HG03432 (cell line): ENCODE results near the gene RETREG1.
A peak's percentile ranks its signal among the peaks of the same experiment; 100 is the strongest.
"Not testable (repeated sequence)": the region's sequence is repeated elsewhere in the genome, so short reads cannot be mapped to it uniquely, and the experiment has no call there.

Experiments used
- ATAC-seq: cut with Tn5 transposase; IDR thresholded peaks from one replicate; pipeline ENCODE4 v1.9.1; 2021; ENCODE audit warnings: mild to moderate bottlenecking, moderate library complexity; ENCODE audit not compliant: unreplicated experiment

RETREG1 gene

DNA sequence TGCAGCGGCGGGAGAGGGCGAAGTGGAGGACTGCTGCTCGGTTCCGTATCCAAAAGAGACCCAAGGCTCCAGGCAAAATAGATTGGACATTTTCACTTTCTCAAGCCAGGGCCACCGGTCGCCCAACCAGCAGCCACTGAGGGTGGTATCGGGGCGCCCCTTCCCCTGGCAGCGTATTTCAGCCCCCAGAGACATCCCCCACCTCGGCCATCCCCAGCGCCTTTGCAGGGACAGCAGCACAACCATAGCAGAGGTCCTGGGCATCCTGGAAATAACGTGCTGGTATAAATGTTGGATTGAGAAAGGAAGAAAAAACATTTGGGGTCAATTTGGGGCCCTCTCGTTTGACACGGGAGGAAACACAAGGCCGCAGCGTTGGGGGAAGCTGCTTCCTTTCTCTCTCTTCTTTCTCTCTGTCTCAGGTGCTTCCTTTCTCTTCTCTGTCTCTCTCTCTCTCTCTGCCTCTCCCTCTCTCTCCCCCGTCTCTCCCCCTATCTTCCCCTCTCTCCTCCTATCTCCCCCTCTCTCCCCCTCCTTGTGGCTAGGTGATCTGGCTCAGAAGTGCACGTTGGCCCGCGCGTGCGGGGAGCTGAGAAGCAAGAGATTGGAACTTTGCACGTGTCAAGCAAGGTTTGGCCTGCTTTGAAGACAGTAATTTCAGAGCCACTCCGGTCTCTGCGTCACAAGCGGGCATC is 624 bp upstream of the RETREG1 start:
- peak; percentile 4 for ATAC-seq

GRCh38 chr5:16615741-16616535 is 859 bp downstream of the RETREG1 start:
- ATAC-seq = no peak

DNA sequence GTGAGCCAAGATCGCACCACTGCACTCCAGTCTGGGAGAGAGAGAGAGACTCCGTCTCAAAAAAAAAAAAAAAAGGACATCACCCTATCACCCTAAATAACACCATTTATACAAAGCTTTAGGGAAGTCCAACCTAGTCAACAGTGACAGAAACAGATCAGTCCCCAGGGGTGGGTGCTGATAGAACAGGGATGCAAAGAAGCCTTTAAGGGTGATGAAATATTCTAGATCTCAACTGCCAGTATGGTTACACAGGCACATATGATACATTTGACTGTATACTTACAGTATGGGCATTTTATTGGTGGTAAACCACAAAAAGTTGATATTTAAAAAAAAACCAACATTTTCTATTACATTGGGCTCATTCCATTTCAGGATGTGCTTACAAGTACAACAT is 4.8 kb downstream of the RETREG1 start:
- no peak for ATAC-seq

DNA sequence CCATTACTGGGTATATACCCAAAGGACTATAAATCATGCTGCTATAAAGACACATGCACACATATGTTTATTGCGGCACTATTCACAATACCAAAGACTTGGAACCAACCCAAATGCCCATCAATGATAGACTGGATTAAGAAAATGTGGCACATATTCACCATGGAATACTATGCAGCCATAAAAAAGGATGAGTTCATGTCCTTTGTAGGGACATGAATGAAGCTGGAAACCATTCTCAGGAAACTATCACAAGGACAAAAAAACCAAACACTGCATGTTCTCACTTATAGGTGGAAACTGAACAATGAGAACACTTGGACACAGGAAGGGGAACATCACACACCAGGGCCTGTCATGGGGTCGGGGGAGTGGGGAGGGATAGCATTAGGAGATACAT is 5.9 kb downstream of the RETREG1 start:
- not testable (repeated sequence) for ATAC-seq

GRCh38 chr5:16609412-16609811 is 7.4 kb downstream of the RETREG1 start:
- ATAC-seq = no peak

DNA sequence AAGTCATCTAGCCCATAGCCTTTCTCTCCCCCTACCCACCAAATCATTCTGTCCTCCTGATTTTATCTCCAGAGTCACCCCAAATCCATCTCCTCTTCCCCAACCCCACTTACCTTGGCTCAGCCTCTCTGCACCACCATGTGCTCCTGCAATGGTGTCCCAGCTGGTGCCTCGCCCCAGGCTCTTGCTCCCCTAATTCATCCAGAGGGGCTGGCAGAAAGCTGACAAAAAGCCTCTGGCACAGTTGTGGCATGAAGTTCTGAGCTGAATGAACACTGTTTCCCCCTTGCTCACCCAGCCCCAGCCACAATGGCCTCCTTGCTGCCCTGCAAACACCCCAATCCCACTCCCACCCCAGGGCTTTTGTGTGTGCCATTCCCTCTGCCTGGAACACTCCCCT is 10.2 kb downstream of the RETREG1 start:
- ATAC-seq = no peak

GRCh38 chr5:16603701-16604100 is 13.1 kb downstream of the RETREG1 start:
- peak; percentile 39 for ATAC-seq

DNA sequence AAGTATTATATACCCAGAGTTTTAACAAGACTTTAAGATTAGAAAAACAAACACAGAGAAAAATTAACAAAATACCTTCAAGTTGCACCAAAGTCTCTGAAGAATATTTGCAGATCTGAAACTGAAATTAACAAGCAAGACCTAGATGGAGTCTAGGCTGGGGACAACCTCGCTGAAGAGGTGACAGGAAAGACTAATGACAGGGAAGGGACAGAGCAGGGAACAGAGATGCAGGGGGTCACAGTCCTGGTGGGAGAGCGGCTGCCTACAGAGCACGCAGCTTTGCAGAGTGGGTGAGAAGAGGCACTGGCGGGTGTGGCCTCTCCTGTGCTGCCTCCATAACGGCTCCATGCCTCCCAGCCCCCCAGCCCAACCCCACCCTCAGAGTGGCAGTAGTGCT is 13.5 kb downstream of the RETREG1 start:
- ATAC-seq = peak; percentile 42

GRCh38 chr5:16602182-16602581 is 14.6 kb downstream of the RETREG1 start:
- no peak for ATAC-seq

DNA sequence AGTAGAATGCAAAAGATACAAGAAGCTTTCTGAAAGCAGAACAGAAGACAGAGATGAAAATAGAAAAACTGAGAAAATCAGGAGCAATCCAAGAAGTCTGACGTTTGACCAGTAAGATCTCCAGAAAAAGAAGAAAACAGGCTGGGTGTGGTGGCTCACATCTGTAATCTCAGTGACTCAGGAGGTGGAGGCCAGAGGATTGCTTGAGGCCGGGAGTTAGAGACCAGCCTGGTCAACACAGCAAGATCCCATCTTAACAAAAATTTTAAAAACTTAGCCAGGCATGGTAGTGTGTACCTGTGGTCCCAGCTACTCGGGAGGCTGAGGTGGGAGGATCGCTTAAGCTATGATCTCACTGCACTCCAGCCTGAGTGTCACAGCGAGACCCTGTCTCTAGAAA is 15.9 kb downstream of the RETREG1 start:
- ATAC-seq = no peak

DNA sequence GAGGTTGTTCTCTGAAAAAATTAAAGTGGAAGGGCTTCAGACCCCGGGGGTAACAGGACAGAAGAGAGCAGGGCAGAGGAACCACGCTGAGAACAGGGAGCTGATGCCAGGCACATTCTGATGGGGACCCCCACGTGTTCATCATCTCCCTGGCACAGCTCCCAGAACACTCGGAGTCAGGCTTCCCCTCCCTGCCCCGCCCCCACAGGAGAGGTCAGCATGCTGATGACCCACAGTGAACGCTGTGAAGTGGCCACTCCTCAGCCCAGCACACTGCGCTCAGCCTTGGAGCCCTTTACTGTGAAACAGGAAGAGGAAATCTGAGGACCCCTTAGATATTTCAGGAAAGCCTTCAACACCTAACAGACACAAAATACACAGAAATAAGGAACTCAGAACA is 16.4 kb downstream of the RETREG1 start:
- ATAC-seq = no peak

DNA sequence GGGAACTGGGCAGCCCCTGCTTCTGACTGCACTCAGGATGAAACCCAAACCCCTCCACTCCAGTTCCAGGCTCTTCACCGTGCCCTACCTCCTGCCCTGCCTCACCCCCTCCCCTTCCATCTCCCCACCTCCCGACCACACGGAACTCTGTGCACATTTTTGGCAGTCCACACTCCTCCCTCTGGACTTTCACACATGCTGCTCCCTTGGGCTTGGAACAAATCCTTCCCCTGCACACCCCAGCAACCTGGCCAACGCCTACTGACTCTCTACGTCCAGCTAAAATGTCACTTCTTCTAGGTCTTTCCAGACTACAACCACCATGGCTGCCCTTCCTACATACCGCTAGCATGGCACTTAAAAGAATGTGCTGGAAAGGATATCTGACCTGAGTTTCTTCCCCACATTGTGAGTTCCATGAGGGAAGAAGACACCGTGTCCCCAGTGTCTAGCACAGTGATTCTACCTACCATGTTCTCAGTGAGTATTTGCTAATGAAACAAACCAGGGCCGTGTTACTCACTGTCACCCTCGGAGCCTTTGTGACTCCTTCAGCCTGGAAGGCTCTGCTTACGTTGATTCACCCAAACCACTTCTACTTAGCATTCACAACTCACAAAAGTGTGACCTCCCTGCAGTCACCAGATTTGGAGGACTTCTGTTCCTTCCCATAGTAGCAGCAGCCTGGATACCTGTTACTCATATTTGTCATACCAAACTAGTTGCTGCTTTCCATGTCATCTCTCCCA is 18.7 kb downstream of the RETREG1 start:
- no peak for ATAC-seq

- no peak for ATAC-seq
These were observed 20.2 kb downstream of the RETREG1 start for GRCh38 chr5:16596581-16596940.

DNA sequence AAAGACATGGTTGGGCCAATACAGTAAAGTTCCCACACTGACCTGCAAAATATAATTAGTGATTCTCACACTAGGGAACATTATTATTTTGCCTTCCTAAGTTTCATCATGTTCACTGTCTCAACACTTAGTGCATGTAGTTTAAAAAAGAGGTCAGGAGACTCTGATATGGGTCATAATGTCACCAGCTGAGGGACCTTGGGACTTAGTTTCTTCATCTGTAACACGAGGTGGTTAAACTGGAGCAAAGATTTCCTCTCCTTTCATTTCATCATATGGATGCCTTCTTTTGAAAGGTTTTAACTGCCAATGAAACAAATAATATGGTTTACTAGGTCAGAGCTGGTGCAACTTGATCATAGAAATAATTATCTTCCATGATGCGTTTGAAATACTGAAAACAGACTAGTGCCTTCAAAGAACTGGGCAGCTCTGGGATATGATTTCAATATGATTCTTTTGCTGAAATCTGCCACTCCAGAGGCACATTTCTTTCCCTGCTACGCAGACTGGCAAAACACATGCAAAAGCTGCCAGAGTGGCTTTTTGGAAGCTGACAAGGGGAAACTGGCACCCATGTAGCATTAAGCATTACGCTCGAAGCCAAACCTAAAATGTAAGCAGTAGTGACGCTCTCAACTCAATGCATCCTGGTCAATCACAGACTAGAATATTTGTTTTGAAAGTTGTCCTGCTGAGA is 20.8 kb downstream of the RETREG1 start:
- ATAC-seq = no peak

DNA sequence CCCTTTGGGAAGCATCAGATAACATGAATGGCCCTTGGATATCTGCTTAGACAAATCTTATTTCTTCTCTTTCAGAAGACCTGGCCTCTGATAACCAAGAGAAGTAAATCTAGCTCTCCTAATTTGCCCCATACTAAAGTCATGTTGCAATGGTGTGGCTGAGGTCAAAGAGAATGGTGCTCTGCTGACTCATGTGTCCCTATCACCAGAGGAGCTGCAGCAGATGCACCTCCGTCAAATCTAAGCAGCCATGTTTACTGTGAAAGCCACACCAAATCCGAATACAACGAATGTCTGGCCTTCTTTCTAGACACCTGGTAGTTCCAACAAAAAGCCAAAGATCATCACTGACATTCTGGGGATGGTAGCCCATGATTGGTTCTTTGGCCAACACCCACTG is 23.2 kb downstream of the RETREG1 start:
- ATAC-seq = no peak

- no peak for ATAC-seq
These were observed 23.8 kb downstream of the RETREG1 start for GRCh38 chr5:16593013-16593412.

- ATAC-seq = no peak
These were observed 24.5 kb downstream of the RETREG1 start for GRCh38 chr5:16592255-16592654.

DNA sequence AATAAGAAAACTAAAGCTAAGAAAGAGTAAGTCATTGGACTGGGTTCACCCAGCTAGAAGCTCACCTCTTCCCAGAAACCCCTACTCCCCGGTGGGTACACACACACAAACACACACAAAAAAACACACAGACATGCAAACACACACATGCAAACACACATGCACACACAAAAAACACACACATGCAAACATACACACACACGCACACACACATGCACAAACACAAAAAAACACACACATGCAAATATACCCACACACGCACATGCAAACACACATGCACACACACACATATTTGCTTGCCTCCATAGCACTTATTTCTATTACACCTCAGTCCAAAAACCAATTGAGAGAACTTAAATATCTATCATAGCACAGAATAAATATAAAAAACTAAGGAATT is 26.1 kb downstream of the RETREG1 start:
- ATAC-seq = no peak

DNA sequence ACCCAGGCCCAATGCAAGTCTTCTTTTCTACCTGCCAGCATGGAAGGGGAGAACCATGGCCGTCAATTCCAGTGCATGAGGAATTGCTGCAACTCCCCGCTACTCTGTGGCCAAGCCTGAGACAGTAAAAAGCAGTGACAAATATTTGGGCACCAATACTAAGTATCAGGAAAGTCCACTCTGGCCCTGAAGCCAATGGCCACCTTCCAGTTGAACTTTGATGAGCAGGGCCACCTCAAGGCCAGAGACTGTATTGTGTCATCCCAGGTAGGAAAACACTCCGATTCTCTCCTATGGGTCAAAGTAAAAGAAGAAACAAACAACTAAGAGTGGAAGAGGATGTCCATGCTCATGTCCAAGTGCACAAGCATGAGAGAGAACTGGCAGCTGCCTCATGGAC is 27.1 kb downstream of the RETREG1 start:
- ATAC-seq = no peak

DNA sequence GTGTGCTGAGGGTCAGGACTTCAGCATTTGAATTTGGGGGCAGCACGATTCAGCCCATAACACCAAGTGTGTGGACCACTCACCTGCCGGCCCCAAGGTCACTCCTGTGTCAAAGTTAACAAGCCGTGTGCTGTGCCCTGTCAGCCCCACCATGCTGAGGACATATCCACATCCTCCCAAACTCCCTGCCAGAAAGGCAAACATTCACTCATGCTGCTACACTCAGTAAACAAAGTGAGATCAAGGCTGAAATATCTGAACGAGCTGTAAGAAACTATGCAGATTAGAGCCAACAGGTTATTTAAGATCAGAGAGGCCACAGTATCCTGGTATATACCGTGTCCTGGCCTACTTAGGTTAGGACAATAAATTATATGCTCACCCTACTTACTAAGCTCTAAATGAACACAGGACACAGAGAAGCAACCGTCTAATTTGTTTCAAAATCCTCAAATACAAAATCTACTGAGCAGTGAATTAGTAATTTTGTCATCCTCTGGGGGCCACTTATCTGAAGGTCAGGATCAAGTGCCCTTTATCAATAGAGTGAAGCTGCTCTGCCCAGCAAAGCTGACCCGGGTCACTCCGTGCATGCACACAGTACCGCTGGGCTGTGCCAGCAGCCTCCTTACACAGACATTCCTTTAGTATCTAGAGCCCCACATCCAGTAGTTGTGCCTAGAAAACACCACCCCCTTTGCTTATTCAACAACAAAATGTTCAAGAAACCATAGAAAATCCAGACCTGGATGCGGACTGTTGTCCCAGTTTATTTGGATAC is 28.2 kb downstream of the RETREG1 start:
- ATAC-seq = no peak

DNA sequence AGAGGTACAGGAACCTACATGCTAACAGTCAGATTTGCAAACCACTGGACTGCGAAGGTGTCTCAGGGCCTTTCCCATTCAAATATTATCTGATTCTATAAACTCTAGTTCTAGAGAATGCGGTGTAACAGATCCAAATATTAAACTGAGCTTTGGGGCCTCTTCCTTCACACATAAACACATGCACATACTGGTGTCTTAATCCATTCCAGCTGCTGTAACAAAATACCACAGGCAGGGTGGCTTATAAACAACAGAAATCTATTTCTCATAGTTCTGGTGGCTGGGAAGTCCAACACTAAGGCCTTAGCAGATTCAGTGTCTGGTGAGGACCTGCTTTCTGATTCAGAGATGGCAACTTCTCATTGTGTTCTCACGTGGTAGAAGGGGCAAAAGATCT is 30.2 kb downstream of the RETREG1 start:
- ATAC-seq = no peak
